ENCODE data around the gene PPIL4. TPM values are rescaled to one million over a fixed set of nuclear protein-coding genes. Genes with fewer than 3 reads are reported as not detected.

PPIL4 gene
- total and polyA plus RNA-seq, 2 of the 13 experiments (the other 11 are each of a cell fraction or from before 2014, with no cell fraction given), result 5.5 to 46.0 TPM

GRCh38 chr6:149566410-149567193 lies 20.8 kb upstream of the PPIL4 start (continued):
- peak; percentile 52; the same call in 1 of the 2 replicates for TF ChIP-seq ZNF879 (CRISPR knock-in tag; IDR thresholded peaks at IDR 0.05)
- no peak for TF ChIP-seq NR3C1 (CRISPR knock-in tag; IDR thresholded peaks at IDR 0.05)
- TF ChIP-seq GRHL1 (CRISPR knock-in tag; conservative IDR thresholded peaks at IDR 0.05), result no peak
- peak; percentile 80; the same call in 1 of the 2 replicates for TF ChIP-seq ZNF224 (CRISPR knock-in tag; IDR thresholded peaks at IDR 0.05)
- TF ChIP-seq HOXA9 (CRISPR knock-in tag; IDR thresholded peaks at IDR 0.05; ENCODE audit: borderline replicate concordance), result no peak
- TF ChIP-seq U2AF1 (optimal IDR thresholded peaks at IDR 0.05; ENCODE audit: low read depth, low read length), result peak; percentile 8
- TF ChIP-seq SOX6 (IDR thresholded peaks at IDR 0.05), result no peak
- TF ChIP-seq SOX6 (CRISPR knock-in tag; IDR thresholded peaks at IDR 0.05), result peak; percentile 33; the same call in 1 of the 2 replicates
- no peak for TF ChIP-seq JUNB (CRISPR knock-in tag; IDR thresholded peaks at IDR 0.05; ENCODE audit: borderline replicate concordance)
- TF ChIP-seq ZFY (CRISPR knock-in tag; IDR thresholded peaks at IDR 0.05), result peak; percentile 89
- TF ChIP-seq MZF1 (CRISPR knock-in tag; IDR thresholded peaks at IDR 0.05; ENCODE audit: borderline replicate concordance), result 0 out of 2 replicates have a peak, but pooled peaks have one; percentile 29
- peak; percentile 19; the same call in 1 of the 2 replicates for TF ChIP-seq ZNF574 (CRISPR knock-in tag; IDR thresholded peaks at IDR 0.05)
- no peak for TF ChIP-seq SMYD3 (CRISPR knock-in tag; IDR thresholded peaks at IDR 0.05)
- peak; percentile 75 for TF ChIP-seq TBX2 (CRISPR knock-in tag; IDR thresholded peaks at IDR 0.05; ENCODE audit: borderline replicate concordance)
- no peak for TF ChIP-seq ZNF660 (CRISPR knock-in tag; IDR thresholded peaks at IDR 0.05; ENCODE audit: borderline replicate concordance, low read depth)
- no peak; the same call in 1 of the 2 replicates for TF ChIP-seq RARA (CRISPR knock-in tag; IDR thresholded peaks at IDR 0.05)
- no peak for TF ChIP-seq BCL6 (CRISPR knock-in tag; IDR thresholded peaks at IDR 0.05)
- TF ChIP-seq TFE3 (CRISPR knock-in tag; IDR thresholded peaks at IDR 0.05), result no peak
